Vagina (tissue), 2 donors: ENCODE data around the gene ARHGEF2.

ENCODE experiments used
- POLR2A ChIP-seq, 2 donors: fragments of 450-650 bp; IDR thresholded peaks; one replicate each; pipeline ENCODE4 v1.6.1; 2017; ENCODE audit warnings: antibody characterized with exemption in 2 of 2, mild to moderate bottlenecking in 2 of 2, moderate library complexity in 2 of 2
- TF ChIP-seq, protein P1 (sequence below), 3 experiments: fragments of 450-650 bp in 2 of 3; fragments of 200-600 bp in 1 of 3; sonication (generic) in 1 of 3; IDR thresholded peaks; one replicate each; pipeline ENCODE4 v1.5.1; 2017 to 2019; ENCODE audit warnings: antibody characterized with exemption in 3 of 3, mild to moderate bottlenecking in 2 of 3, moderate library complexity in 2 of 3

DNA sequence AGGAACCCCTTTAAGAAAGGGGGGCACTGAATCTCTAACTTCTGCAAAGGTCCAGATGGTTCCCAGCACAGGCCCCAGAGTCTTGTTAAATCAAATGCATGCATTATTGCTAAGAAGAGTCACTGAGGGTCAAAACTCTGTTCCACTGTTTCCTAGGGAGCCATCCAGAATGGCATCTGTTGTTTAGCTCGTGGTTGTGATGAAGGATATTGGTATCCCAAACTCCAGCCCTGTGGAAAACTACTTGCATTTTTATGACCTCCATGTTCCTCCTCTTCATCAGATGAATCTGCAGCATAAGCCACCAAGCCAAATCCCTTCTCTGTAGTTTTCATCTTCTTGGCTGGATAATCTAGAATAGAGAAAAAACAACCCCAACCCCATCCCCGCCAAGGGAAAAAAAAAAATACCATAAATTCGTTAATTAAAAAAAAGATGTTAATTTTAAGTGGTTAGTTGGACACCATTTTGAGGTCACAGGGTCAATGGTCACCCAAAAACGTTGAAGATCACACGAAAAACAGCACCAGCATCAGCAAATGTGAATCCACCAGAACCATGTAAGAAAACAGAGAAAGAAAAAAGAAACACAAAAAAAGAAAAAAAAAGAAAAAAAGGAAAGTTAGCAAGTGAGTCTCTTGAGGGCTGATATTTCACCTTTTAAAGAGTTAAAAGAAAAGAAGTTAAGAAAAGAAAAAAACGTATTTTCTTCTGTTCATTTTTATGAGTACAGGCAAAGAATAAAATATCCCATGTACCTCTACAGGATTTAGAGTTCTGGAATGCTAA is 64.2 kb downstream of the ARHGEF2 start:
- TF ChIP-seq, protein P1, sequence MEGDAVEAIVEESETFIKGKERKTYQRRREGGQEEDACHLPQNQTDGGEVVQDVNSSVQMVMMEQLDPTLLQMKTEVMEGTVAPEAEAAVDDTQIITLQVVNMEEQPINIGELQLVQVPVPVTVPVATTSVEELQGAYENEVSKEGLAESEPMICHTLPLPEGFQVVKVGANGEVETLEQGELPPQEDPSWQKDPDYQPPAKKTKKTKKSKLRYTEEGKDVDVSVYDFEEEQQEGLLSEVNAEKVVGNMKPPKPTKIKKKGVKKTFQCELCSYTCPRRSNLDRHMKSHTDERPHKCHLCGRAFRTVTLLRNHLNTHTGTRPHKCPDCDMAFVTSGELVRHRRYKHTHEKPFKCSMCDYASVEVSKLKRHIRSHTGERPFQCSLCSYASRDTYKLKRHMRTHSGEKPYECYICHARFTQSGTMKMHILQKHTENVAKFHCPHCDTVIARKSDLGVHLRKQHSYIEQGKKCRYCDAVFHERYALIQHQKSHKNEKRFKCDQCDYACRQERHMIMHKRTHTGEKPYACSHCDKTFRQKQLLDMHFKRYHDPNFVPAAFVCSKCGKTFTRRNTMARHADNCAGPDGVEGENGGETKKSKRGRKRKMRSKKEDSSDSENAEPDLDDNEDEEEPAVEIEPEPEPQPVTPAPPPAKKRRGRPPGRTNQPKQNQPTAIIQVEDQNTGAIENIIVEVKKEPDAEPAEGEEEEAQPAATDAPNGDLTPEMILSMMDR (IDR thresholded peaks at IDR 0.05), result no peak
- no peak for TF ChIP-seq POLR2A (IDR thresholded peaks at IDR 0.05)
